Keratinocyte (primary cell): Measurements from ENCODE around the gene RBBP5.

Experiments
- EZH2 ChIP-seq: IDR thresholded peaks from one replicate; pipeline ENCODE4 v1.6.1; 2012; ENCODE audit warnings: inconsistent platforms, mild to moderate bottlenecking, low read length, moderate library complexity
- TF ChIP-seq, protein P1 (sequence below), 3 experiments: IDR thresholded peaks in 1 of 3; conservative IDR thresholded peaks in 1 of 3; optimal IDR thresholded peaks in 1 of 3; 2 replicates in 2 of 3; 3 replicates in 1 of 3; pipeline versions ENCODE3 to v1.5.1; 2011; ENCODE audit warnings: low read length in 3 of 3, mild to moderate bottlenecking in 3 of 3, moderate library complexity in 2 of 3, control low read depth in 1 of 3, inconsistent platforms in 1 of 3; ENCODE audit not compliant: insufficient read depth in 2 of 3; ENCODE audit errors: extremely low read depth in 1 of 3

DNA sequence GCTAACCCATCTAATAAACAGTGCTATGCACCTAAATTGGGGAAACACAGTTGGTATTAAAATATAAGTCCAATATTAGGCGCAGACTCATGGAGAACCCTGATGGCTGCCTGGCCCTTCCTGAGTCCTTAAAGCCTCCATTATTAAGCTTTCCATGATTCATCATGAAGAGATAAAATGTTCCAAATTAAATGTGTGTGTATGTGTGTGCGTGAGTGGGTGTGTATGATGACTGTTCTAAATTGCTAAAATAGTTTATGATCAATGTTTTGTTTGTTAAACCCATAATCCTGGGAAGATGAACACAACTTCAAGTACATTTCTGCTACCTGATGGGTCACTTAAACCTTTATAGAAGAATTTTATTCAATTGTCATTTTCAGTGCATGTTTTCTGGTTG is 6.3 kb upstream of the RBBP5 start:
- TF ChIP-seq, protein P1, sequence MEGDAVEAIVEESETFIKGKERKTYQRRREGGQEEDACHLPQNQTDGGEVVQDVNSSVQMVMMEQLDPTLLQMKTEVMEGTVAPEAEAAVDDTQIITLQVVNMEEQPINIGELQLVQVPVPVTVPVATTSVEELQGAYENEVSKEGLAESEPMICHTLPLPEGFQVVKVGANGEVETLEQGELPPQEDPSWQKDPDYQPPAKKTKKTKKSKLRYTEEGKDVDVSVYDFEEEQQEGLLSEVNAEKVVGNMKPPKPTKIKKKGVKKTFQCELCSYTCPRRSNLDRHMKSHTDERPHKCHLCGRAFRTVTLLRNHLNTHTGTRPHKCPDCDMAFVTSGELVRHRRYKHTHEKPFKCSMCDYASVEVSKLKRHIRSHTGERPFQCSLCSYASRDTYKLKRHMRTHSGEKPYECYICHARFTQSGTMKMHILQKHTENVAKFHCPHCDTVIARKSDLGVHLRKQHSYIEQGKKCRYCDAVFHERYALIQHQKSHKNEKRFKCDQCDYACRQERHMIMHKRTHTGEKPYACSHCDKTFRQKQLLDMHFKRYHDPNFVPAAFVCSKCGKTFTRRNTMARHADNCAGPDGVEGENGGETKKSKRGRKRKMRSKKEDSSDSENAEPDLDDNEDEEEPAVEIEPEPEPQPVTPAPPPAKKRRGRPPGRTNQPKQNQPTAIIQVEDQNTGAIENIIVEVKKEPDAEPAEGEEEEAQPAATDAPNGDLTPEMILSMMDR (optimal IDR thresholded peaks at IDR 0.05 in 1 of 3, IDR thresholded peaks at IDR 0.05 in 1 of 3, conservative IDR thresholded peaks at IDR 0.05 in 1 of 3; ENCODE audit: extremely low read depth in 1 of 3, insufficient read depth in 2 of 3, low read length in 3 of 3) = no peak
- no peak for TF ChIP-seq EZH2
